CD4-positive, alpha-beta T cell treated with Interferon alpha-2 for 1 hour (primary cell): ENCODE measurements around the gene CNGA1.

ENCODE experiments used
- DNase-seq, 2 donors: peaks; one replicate each; pipeline ENCODE4 v3.0.0-alpha.2; 2020 to 2022

CNGA1 gene

DNA sequence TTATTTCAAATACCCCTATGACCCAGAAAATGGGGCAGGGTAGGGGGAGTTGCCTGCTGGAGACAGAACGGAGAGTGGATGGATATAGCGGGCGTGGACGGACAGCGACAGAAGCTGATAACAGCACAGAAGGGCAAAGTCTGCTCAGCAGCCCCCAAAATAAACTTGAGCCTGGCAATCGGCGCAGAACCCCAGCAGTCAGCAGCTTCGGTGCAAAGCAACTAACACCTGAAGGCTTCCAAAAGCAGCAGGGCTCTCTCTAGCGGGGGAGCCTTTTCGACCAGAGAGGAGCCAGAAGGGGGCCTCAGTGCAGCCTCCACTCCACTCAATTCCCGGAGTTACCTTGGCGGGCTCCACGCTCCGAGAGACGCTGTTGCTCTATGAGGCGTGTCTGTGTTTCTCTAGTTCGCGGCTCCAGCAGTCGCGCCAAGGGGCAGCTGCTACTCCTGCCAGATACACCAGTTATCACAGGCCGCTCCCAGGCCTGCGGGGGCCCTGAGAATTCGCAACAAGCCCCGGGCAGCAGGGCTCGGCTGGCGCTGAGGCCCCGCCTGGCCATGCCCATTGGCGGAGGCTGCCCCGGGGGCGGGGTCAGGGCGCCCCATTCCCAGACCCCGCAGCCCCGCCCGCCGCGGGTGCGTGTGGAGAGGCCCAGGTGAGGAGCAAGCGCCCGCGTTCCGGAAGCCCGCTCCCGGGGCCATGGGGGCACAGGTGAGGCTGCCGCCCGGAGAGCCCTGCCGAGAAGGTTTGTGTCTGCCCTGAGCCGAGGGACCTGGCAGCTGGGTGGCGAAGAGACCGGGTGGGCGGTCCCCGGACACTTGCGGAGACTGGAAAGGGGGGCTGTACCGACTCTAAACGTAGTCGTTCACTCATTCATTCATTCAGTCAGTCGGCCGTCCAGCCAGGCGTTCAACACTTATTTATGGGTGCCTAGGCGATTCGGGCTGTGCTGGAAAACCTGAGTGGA lies at the start of gene CNGA1, which contains the start of gene NIPAL1:
CNGA1 (minus strand) TSS at position 541 of the 967 bp plus-strand sequence. CDS start 63,992 bp downstream, outside the sequence.
NIPAL1 (plus strand) TSS at position 632 of the 967 bp plus-strand sequence; CDS start at position 700, 68 bp downstream.
- peak; percentile 64 to 73 for DNase-seq

DNA sequence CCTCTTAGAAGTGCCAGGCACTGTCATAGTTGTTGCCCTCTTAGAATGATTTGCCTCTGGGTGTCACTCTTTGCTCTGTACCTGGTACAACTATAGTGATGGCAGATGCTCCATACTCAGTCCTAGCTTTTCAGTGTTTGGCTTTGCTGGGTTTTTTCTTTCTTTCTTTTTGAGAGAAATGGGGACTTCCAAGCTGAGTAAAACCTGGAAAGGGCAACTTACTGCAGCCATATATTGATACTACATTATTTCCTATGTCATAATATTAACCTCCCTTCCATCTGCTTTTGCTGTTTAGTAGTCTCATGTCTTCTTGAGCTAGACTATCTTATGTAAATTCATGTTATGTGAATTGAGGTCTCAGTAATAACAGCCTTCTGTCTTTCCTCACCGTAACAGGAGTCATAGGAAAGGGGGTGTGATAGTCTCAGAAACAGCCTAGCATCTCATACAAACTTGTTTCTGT lies 49.1 kb upstream of the CNGA1 start:
- no peak for DNase-seq

DNA sequence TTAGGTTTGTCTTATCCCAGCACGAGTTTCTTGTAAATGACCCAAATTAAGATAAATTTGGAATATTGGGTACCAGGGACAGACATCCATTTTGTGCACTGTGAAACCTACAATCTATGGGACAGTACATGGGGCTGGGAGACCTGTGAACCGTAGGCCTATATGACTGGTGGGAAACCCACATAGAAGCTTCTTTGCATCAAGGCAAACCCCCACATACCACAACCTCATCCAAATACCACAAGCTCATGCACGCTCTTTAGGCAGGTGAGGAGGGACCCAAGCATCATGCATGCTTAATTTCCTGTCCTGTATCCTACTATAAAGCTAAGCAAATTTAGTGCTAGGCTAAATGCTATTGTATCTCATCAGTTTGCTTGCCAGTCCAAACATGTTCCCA lies 47.9 kb upstream of the CNGA1 start:
- DNase-seq = no peak

DNA sequence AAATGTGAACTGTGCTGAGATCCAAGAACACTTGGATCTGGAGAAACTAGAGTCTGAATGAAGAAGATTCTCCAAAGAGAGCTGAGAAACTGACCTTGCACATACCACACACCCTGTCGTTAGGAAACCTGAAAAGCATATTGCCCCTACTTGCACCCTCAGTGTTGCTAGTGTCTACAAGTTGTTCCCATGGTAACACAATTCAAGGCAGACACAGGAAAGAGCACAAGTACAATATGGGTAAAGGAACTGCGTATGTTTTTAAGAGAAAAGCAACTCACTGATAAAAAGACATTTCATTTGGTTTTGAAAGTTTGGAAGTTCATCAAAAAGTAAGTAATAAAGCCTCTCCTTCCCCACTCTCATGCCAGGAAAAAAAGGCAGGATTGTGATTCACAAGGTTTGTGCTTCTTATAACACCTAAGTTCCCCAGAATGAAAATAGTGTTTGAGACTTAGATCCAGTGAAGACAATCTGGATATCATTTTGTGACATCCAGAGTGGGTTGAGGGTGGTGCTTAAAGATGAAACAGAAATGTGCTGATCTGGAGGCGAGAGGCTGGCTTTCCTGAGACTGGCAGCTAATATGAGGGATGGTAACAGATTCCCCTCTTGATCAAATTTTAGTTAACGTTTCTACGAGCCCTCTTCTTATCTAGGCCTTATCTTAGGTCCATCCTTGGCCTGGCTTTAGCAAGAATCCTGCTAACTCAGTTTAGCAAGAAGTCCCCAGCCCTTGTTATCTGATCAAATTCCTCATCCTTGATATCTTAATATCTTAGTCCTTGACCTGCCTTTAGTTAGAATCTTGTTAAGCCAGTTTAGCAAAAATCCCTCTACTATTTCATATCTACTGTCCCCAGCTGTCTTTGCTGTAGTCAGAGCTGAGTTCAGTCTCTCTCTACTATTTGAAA lies 42.4 kb upstream of the CNGA1 start:
- DNase-seq = no peak

DNA sequence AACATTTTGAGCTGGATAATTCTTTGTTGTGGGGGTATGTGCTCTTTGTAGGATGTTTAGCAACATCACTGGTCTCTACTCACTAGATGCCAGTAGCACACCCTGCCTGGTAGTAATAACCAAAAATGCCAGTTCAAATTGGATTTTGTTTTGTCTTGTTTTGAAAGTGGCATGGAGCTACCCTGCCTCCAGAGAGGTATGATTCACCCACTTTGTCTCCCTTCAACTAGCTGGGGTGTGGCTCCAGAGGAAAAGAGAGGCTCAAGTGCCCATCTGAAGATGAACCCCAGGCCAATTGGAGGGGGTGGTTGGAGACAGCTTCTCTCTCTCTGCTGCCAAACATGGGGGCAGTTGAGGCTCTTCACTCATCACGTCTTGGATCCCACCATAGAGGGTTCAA lies 34.6 kb upstream of the CNGA1 start:
- DNase-seq = no peak

DNA sequence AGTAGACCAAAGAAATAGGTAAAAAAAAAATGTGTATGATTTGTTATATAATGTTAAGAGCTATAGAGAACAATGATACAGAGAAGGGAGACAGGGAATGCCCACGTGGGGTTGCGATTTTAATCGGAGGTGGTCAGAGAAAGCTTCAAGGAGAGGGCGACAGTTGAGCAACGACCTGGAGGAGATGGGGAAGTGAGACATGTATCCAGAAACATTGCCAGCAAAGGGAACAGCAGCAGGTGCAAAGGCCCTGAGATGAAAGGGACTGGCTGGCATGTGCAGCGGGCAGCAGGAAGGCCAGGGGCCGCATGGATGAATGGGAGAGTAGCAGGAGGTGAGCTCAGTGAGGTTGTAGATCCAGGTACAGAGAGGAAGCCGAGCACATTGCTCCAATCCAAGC lies 33.0 kb upstream of the CNGA1 start:
- DNase-seq = no peak

DNA sequence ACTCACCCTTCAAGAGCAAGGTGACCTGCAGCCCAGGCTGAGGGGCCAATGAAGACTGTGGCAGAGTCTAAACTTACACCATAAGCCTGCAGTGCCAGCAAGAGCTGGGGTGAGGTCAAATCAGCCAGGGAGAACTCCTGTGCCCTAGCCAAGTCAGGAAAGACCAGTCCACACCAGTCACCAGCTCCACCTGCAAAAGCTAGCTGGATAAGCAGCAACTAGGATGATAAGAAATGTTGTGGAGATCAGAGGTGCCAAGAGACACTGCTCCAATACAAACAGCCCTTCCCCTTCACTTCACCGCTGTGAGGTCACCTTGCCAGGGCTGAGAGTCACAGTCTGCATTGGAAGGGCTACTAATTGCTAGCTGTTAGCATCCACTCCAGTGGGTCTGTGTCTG lies 31.4 kb upstream of the CNGA1 start:
- no peak for DNase-seq

DNA sequence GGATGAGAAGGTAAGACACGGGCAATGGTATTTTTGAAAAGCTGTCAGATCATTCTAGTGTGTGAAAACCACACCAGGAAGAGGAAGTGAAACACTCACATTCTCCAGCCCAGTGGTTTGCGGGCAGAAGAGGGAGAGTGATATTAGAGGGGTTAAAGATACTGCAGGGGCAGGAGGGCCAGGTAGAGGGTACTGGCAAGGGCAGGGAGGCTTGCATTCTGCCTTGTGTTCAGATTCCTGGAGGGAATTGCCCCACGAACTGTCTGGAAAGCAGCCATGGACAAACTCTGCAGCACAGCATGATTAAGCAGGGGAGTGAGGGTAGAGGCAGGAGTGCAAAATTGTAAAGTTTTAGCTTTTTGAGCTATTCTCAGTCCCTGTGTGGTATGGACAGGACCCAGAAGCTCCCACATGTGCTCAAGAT lies 31.0 kb upstream of the CNGA1 start:
- peak; percentile 56 to 63 for DNase-seq

DNA sequence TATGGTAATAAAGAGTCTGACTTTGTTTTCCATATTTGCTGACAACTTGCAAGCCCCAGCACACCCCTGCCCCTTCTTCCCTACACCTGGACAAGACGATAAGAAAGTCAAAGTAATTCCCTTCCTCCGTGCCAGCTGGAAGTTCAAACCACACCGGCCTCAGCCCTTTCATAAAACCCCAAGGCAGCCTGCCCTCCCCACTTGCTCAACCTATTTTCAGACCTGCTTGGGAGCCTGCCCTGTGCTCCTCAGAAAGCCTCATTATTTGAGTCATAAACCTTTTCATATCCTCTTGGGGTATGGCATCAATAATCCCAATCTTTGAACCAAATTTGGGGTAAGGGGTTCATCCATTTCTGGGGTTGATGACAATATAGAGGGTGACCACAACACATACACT lies 29.6 kb upstream of the CNGA1 start:
- no peak for DNase-seq

DNA sequence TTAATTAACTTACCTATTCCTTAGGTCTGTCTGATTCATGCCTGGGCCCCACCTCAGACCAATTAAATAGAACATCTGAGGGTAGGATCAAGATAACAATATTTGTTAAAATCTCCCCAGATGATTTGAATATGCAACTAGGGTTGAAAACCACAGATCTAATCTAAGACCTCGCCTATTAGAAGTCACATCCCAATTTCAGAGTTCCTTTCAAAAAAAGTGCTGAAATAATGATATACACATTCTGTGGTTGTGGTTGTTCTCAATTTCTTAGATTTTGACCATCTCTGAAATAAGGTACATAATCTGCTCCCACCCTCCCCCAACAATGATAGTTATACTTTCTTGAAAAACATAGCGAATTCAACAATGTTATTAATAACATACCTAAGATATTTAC lies 27.8 kb upstream of the CNGA1 start:
- DNase-seq = no peak

DNA sequence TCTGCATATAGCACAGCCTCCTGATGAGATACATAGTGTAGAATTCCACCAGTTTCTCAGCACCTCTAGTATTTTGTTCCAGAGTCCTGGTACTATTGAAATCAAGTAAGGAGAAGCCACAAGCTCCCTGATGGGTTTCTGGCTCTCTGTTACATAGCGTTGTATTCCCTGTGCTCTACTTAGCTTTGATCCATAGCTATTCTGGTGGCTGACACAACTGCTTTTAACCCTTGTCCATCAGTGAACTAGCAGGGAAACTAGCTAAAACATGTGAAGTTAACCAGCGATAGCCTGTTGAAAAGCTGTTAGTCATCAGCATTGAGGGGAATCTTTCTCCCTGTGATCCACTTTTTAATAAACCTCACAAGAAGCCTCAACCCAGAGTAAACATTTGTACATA lies 27.0 kb upstream of the CNGA1 start:
- DNase-seq = no peak

DNA sequence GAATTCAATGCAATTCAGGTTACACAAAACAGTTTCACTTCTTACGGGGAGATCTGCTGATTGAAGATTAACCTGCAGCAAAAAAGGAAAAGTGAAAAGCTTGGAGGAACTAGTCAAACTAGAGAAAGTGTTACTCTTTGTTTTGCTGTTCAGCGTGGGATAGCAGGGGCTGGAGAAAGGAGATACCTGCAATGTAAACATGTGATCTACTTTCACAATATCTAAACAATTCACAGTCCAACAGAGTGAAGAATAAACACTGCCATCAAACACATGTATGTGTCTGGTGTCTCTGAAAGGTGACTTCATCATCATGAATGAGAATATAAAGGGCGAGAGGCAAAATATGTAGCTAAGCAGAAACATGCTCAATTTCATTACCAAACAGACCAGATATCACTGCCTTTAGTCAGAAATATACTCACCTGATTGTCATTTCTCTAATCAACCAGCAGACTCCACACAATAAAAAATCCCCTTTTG lies 26.5 kb upstream of the CNGA1 start:
- no peak for DNase-seq

DNA sequence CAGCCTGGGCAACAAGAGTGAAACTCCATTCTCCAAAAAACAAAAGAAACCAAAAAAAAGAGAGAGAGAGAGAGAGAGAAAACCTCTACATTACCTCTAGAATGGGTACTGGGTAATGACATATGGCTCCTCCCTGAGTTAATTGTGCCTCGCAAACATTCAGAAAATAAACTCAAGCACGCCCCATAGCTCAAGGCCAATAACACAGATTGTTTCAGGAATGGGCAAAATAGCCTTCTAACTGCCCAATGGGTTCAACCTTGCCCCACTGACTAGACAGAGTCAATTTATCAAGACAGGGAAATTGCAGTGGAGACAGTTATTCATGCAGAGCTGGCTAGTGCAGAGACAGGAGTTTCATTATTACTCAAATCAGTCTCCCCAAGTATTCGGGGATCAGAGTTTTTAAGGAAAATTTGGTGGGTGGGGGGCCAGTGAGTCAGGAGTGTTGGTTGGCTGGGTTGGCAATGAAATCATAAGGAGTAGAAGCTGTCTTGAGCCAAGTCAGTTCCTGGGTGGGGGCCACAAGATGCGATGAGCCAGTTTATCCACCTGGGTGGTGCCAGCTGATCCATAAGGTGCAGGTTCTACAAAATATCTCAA lies 25.2 kb upstream of the CNGA1 start:
- no peak for DNase-seq

DNA sequence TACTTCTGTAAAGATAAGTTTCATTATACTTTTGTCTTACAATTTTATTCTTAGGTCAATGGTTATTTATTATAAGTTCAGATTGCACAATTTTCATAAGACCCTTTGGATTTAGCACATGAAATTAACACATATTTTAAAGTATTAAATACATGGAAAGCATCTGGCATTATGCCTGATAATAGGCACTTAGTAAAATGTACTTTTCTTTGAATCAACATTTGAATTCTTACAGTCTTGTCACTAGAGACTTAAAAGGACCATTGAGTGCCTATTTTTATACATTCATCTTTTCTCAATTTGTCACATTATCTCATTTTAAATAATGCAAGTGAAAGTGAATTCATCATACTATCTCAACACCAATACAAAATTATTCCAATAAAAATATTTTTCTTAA lies 23.1 kb upstream of the CNGA1 start:
- DNase-seq = no peak

DNA sequence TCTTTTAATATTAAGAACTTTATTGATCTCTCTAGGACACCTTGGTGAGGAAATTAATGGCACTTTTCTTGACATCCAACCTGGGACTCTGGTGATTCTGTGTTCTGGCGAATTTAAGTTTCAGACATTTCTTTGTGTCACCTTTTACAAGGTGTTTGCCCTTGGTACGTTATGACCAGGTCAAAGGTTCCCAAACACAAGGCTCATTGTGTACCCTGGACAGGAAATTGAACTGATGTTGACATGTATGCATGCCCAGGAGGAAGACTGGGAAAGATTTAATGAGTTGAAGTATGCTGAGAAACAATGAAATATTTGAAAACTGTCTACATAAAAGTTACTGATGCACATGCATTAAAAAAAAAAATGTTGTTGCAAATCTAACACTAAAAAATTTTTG lies 22.2 kb upstream of the CNGA1 start:
- no peak for DNase-seq

DNA sequence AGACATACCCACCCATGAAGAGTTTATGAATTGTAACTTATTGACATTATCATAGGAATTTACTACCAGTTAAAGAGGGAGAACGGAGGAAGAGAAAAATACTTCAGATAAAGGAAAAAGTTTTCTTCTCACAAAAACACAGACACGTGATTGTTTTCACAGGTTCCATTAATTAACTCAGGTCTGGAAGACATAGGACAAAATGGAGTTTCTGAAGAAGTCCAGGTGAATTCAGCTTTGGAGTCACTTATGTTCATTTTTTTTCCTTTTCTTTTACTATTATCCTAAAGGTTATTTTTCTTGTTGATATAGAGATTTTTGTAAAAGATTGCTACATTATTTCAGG lies 20.6 kb upstream of the CNGA1 start:
- no peak for DNase-seq

DNA sequence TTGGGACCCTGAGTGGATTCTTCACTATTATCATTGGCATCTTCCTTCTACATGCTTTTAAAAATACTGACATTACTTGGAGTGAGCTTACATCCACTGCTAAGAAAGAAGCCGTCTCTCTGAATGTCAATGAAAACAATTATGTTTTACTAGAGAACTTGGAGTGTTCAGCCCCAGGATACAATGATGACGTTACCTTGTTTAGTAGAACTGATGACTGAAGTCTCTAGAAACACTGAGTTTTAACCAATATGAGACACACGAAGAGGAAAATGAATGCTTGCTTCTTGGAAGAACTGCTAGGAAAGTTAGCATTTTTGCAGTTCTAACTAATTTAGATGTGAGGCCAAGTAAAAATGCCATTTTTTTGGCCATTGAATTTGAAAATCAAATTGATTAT lies 19.5 kb upstream of the CNGA1 start:
- DNase-seq = no peak

DNA sequence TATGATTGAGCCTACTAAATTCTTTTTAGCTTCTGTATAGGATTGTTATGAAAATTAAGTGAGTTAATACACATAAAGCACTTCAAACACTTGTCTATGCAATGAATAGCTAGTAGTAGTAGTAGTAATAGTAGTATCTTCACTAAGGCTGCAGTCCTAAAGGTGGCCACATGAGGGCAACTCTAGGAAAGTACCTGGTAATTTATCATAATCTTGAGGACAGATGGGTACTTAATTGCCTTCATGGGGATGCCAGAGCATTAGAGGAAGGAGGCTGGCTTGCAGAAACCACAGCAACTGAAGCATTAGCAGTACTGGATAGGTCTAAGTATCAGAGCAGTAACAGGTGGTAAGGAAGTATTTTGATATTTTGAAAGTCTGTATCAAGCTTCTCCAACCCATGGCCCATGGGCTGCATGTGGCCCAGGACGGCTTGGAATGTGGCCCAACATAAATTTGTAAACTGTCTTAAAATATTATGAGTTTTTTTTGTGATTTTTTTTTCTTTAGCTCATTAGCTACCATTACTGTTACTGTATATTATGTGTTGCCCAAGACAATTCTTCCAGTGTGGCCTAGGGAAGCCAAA lies 17.4 kb upstream of the CNGA1 start:
- peak; percentile 73 to 75 for DNase-seq

DNA sequence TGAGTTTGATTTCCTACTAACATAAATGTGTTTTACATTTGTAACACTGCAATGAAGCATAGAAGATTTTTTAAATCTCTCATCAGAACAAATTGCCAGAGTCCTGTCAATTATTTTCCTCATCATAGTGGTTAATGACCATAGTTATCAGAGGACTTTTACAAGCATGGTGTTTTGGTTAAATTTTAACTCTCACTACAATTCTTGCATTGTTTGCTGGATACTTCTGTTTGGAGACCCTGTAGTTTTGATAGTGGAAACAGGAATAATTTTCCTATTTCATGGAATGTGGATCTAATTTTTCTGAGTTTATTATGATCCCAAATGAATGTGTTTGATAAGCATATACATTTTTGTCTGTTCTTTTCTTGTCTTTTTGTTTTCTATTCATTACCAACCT lies 16.9 kb upstream of the CNGA1 start:
- DNase-seq = no peak

DNA sequence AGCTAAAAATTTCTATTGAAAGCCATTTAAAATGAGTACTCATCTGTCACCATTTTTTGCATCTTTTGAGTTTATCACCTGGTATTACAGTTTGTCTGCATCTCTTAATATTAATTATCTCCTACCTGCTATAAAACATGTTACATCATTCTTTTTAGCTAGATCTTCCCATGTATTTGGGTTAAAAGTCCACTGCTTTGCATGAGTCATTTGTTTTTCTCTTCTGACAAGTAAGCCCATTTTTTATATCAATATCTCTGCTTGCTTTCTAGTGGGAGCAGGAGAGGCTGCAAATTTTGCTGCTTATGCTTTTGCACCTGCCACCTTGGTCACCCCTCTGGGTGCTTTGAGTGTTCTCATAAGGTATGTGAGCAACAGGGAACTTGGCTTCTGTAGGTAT lies 16.2 kb upstream of the CNGA1 start:
- DNase-seq = no peak

DNA sequence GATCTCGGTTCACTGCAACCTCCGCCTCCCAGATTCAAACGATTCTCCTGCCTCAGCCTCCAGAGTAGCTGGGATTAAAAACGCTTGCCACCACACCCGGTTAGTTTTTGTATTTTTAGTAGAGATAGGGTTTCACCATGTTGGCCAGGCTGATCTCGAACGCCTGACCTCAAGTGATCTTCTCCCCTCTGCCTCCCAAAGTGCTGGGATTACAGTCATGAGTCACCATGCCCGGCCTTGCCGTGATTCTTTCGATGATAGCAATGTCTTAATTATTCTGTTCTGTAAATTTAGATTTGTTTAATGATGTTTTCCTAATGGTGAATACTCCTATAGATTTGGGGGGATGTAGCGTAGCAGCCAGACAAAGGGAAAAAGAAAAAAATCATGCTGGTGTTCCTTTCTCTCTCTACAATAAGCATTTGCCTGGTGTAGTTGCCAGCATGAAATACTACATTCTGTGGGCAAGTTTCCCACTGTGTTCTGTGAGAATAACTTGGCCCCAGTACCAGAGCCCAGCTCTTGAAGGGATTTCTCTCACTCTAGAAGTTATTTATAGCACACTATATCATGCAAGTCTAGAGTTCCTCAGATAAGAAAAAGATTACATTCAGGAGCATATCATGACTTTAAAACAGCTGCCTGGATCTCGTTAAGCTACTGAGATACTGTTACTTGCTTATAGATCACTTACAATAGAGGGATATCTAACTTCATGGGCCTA lies 15.5 kb upstream of the CNGA1 start:
- no peak for DNase-seq

DNA sequence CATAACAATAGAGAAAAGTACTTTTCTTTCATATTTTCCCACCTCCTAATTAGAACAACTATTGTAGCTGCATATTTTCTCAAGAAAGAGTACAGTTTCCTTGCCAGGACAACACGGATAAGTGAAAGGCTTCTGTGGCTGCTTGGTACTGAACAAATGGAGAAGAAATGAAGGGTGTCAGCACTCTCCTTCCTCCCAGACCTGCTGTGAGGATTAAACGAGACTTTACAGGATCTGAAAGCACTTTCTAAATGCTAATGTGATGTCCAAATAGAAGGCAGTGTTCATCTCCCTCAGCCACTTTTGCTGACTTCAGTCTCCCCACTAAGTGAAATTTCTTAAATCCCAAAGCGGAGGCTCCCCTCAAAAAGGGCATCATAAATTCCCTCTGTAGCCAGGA lies 14.0 kb upstream of the CNGA1 start:
- no peak for DNase-seq
